Measurements from ENCODE around the gene CCSER2.

Gene CCSER2

DNA sequence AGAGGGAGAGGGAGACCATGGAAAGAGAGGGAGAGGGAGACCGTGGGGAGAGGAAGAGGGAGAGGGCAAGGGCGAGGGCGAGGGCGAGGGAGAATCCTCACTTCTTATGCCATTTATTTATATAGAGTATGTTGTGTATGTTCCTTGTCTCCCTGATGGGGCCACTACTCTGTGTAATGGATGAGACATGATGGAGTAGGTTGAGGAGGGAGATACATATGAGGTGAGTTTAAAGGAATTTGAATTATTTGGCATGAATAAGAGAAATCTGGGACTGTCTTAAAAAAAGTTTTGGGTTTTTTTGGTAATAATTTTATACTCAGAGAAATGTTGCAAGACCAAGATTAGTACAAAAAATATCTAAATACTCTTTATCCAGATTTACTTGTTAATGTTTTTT, 20.1 kb downstream of the CCSER2 start:
- peak; percentile 88 for DNase-seq

GRCh38 chr10:84348860-84349259, 20.5 kb downstream of the CCSER2 start:
- DNase-seq, result peak; percentile 81

GRCh38 chr10:84352251-84352842, 24.0 kb downstream of the CCSER2 start:
- peak; percentile 69 for DNase-seq

- no peak for DNase-seq
Measured at GRCh38 chr10:84353052-84353803, 24.8 kb downstream of the CCSER2 start.

DNA sequence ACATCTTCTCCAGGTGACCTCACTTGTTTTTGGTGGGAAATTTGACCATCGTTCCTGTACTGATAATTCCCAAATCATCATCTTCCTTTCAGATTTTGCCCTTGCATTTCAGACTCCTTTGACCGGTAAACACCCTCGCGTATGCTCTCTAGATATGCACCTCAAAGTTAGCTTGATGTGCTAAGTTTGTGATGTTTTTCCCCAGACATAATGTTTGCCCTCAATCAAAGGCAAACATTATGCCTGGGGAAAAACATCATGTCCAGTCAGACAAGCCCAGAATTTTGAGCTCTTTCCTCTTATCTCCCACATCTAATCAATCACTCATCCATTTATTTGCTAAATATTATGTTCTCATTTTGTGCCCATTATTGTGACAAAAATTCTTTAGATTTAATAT, 26.2 kb downstream of the CCSER2 start:
- DNase-seq, result no peak

- no peak for DNase-seq
Measured at GRCh38 chr10:84355106-84355505, 26.7 kb downstream of the CCSER2 start.

GRCh38 chr10:84356928-84357327, 28.5 kb downstream of the CCSER2 start:
- no peak for DNase-seq

DNA sequence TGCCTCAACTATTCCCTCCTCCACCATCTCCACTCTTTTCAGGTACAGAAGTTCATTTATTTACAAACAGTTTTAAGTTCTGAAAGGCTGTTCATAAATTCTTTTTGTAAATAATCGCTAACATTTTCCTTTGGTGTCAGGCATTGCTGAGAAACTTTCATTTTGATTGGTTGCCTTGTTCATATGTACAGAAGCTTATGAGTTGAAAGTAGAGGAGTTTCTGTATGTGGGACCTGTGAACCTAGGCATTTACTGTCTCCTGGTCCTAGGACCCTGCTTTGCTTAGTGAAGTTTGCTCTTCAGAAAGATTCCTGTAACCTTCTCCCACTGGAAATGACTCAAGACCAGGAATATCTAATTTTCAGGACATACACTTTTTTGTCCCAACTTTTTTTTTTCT, 30.4 kb downstream of the CCSER2 start:
- DNase-seq, result no peak

GRCh38 chr10:84360637-84361365, 32.4 kb downstream of the CCSER2 start:
- DNase-seq, result peak; percentile 26

DNA sequence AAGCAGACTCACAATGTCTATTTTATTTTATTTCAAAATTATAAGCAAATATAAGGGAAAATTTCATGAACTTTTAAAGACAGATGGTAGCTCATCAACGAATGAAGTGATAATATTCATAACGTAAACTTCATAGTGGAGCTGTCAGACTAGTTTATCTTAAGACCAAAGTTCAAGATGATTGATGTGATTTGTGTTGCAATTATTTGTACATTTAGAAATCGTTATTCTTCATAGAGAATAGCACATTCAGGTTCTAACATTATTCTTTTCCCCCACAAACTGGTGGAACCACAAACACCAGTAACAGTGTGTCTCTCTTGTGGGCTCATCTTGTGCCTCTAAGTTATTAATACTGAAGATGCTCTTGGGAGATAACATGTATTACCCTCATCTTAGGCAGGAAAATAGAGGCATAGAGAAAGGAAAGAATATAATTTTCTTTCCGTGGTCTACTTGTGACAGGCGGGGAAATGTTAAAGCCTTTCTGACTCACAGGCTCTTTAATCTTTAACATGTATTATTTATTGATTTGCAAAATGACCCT, 37.0 kb downstream of the CCSER2 start:
- DNase-seq, result no peak

DNA sequence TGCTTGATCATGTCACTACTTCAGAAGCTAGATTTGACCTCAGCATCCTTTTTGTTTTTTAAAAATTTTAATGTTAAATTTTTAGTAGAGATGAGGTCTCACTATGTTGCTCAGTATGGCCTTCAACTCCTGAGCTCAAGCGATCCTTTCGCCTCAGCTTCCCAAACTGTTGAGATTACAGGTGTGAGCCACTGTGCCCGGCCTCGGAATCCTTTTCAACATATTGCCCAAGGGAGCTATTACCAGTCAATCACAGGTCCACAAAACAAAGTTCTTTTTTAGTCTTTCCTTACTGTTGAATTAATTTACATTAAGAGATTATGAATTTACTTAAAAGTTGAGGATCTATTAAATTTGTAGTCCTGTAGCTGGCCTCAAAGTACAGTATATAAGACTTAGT, 37.7 kb downstream of the CCSER2 start:
- no peak for DNase-seq

- no peak for DNase-seq
Measured at GRCh38 chr10:84367256-84367655, 38.9 kb downstream of the CCSER2 start.

DNA sequence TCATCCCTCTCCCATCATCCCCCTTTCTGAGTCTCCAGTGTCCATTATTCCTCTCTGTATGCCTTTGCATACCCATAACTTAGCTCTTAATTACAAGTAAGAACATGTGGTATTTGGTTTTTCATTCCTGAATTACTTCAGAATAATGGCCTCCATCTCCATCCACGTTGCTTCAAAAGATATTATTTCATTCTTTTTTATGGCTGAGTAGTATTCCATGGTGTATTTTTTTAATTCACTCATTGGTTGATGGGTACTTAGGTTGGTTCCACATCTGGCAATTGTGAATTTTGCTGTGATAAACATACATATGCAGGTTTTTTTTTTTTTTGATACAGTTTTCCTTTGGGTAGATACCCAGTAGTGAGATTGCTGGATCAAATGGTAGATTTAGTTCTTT, 40.4 kb downstream of the CCSER2 start:
- DNase-seq, result no peak

GRCh38 chr10:84370283-84370682, 41.9 kb downstream of the CCSER2 start:
- no peak for DNase-seq

GRCh38 chr10:84371944-84372343, 43.6 kb downstream of the CCSER2 start:
- DNase-seq, result no peak

DNA sequence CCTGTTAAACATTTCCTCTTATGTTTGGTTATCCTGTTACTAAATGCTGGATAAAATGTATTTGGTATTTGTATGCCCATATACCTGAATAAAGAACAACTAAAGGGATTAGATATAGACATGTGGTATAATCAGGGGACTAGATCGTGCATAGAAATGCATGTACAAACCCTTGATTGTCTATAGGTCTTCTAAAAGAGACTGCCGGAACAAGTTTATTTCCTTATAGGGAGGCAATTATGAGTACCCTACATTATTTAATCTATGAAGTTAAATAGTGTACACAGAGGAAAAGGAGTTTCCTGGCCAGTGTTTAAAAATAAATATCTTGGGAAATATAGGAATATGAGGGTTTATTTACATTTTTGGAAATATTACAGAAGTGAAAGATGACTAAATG, 44.6 kb downstream of the CCSER2 start:
- DNase-seq, result no peak

GRCh38 chr10:84374455-84374854, 46.1 kb downstream of the CCSER2 start:
- no peak for DNase-seq

DNA sequence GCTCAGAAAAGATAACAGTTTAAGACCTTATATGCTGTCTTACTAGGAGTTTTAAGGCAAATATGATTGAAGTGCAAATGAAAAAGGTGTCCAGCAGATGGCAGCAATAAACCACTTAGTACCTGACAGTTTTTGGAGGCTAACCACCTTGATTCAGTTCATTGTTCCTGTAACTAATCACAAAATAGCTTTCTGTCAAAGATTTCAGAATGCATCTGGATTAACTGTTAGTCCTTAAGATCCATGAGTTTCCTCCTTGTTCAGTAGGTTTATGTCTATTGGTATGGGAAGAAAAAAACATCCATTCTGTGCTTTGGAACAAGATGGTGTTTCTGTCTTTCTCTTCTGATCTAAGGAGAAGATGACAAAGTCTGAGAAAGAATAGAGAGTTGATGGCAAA, 46.6 kb downstream of the CCSER2 start:
- peak; percentile 52 for DNase-seq

- no peak for DNase-seq
Measured at GRCh38 chr10:84375881-84376280, 47.5 kb downstream of the CCSER2 start.

GRCh38 chr10:84388148-84388547, 59.8 kb downstream of the CCSER2 start:
- no peak for DNase-seq

DNA sequence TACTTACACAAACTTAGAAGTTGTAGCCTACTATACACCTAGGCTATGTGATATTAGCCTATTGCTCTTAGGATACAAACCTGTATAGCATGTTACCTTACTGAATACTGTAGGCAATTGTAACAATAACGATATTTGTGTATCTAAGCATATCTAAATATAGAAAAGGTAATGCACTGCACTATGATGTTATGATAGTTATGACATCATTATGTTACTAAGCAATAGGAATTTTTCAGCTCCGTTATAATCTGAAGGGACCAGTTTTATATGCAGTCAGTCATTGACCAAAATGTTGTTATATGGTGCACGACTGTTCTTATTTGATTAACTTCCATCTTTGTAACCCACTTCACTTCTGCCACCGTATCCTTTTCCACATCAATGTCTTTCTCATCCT, 62.0 kb downstream of the CCSER2 start:
- DNase-seq, result no peak

- no peak for DNase-seq
Measured at GRCh38 chr10:84391326-84391725, 62.9 kb downstream of the CCSER2 start.

DNA sequence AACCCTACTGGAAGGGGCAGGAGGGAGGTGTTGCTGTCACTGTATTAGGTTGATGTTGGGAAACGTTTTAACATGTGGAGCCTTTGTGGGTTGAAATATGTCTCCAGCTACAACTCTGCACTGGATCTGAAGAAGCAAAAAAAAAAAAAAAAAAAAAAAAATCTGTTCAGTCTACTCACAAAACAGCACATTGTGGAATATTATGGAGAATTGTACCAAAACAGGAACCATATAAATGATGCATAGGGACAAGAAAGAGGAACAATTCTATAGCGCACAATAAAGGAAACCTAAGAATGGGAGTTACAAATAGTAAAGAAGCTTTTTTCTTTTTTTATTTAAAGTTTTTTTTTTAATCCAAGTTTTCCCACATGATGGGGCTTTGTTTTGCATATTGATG, 63.8 kb downstream of the CCSER2 start:
- DNase-seq, result no peak

DNA sequence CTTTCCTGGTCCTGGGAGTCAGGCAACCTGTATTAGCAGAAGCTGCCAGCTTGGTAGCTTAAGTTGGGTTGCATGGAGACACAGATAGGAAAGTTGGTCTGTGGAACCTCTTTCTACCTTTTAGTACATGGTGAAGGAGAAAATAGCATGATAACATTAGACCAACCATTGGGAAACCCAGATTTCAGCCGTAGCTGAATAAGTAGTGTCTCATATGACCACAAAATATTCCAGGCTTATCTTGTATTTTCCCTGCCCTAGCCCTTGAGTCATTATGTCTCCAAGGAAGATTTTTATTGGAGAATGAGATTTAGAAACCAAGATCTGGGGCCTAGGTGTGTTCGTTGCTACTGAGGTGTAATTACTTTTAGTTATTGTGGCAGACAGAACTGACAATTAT, 67.2 kb downstream of the CCSER2 start:
- DNase-seq, result peak; percentile 12

Data from fibroblast of skin of right biceps (primary cell).